Kidney tubule cell (primary cell): ENCODE results near the gene PXDN.
"Not testable (repeated sequence)": the region's sequence is repeated elsewhere in the genome, so short reads cannot be mapped to it uniquely, and the experiment has no call there.

Experiments used
- DNase-seq: peaks from one replicate; pipeline ENCODE4 v3.0.0-alpha.2; 2018; ENCODE audit warnings: low spot score

PXDN gene

DNA sequence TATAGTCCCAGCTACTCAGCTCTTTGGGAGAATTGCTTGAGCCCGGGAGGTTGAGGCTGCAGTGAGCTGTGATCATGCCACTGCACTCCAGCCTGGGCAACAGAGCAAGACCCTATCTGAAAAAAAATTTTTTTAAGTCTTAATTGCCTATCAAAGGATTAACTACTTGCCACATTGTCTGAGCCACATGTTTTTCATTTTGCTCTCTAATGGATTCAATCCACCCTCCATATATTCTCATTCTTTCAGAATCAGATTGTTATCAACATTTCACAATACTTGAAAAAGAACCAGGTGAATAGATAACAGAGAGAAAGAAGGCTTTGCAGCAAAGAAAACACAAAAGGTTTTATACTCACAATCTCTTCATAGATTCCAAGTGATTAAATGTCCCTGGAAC lies 61.0 kb downstream of the PXDN start:
- DNase-seq, result no peak

DNA sequence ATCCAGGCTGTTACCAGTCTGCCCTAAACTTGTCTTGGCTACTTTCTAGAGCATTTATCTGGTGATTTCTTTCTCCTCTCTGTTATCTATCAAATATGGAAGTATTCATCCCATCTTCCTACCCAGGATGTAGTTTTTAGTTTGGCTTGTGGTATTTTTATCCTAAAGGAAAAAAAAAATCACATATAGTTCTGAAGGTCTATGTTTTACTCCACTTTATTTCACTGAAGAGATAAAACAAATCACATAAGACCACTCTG lies 62.2 kb downstream of the PXDN start:
- no peak for DNase-seq

DNA sequence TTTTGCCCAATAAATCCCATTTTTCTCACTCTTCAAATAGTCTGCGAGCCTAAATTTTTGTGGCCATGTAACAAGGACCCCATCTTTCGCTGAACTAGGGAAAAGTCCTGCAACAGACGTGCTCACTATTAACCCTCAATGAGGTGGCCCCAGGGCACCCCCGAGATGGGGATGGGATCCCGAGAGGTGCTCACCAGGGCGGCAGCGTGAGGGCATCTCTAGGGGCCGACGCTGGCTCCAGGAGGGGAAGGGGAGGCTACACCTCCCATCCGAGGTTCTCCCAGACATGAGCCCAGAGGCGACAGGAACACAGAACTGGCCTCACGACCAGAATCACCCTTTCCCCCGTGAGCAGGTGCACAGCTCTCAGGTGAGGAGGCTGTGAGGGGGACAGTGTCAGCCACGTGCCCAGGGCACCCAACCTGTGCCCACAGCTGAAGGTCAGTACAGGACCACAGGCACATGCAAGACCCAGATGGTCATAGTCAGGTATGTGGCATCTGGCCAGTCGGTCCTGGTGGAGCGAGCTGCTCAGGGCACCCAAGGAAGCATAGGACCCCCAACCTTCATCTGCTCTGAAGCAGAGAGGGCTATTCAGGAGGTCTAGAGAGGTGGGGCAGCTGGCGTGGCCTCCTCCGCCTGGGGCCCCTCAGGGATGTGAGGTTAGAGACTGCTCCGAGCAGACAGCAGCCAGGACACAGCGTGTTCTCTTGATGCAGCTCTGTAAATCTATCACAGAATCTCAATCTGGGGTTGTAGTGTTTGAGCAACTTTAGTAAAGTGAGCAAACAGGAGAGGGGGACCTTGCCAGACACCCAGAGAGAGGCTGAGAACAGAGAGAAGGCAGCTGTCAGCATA lies 62.8 kb downstream of the PXDN start:
- no peak for DNase-seq

DNA sequence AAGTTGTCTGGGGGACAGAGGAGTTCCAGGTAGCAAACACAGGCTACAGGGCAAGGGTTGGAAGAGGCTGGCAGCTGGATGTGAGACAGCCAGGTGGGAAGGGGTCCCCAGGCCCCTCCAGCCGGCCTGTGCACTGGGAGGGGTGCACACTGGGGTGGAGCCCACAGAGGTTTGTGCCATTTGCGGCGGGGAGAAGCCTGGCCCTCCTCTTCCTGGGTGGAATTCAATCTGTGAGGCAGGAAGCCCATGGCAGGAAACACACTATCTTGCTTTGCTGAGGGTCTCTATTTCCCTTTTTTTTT lies 63.3 kb downstream of the PXDN start:
- DNase-seq, result no peak

DNA sequence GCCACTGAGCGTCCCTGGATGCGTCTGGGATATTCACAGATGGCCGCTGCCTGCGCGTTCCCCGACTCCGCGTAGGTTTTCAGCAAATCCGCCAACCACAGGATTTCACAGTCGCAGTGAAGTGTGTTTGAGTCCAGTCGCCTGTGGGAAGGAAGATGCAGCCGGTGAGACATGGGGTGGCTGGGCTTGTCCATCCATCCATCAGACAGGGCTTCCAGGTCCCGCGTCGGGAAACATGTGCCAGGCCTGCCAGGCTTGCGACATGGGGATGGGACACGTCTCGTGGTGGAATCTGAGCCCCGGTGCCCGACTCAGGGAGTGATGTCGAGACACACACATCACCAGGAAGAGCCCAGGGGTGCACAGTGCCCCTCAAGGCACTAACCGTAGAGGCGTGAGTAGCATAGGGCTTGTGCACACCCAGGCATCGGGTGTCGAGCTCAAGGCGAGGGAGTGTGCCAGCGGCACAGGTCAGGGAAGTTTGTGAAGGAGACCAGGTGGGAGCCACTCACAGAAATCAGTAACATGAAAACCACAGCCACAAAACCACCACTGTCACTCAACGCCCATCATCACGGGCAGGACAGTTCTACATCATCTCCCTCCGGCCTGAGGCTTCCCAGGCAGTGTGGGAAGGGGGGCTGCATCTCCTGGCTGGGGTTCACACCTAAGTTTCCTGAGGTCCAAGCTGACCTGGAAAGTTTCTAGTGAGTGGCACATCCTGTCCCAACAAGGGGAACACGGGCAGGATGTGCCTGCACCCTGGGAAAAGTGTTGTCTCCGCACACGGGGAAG lies 63.9 kb downstream of the PXDN start:
- DNase-seq, result no peak

DNA sequence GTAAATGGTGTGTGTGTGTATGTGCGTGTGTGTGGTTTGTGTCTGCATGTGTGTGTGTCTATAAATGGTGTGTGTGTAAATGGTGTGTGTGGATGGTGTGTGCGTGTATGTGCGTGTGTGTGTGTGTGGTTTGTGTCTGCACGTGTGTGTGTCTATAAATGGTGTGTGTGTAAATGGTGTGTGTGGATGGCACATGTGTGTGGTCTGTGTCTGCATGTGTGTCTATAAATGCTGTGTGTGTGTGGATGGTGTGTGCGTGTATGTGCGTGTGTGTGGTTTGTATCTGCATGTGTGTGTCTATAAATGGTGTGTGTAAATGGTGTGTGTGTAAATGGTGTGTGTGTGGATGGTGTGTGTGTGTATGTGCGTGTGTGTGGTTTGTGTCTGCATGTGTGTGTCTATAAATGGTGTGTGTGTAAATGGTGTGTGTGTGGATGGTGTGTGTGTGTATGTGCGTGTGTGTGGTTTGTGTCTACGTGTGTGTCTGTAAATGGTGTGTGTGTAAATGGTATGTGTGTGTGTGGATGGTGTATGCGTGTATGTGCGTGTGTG lies 64.8 kb downstream of the PXDN start:
- DNase-seq, result not testable (repeated sequence)

DNA sequence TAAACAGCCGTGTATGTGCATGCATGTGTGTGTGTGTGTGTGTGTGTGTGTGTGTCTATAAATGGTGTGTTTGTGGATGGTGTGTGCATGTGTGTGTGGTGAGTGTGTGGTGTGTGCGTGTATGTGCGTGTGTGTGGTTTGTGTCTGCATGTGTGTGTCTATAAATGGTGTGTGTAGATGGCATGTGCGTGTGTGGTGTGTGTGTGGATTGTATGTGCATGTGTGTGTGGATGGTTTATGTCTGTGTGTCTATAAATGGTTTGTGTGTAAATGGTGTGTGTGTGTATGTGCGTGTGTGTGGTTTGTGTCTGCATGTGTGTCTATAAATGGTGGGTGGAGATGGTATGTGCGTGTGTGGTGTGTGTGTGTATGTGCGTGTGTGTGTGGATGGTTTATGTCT lies 65.2 kb downstream of the PXDN start:
- DNase-seq, result not testable (repeated sequence)

DNA sequence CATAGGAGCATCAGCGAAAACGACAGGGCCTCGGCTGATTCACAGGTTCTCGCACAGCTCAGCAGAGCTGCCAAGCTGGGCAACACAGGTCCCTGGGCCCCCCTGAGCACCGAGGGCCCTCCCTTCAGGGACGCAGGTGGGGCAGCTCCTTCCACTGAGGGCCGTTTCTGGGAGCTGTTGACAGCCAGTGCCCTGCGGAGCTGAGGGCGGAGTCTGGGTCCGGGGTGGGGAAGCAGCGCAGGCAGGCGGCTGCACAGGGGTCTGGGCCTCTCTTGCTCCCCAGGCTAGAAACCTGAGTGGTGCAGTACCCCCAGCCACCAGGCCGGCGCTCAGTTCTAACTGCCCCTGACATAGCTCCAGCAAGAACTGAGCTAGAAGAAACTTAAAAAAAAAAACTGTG lies 65.7 kb downstream of the PXDN start:
- no peak for DNase-seq

DNA sequence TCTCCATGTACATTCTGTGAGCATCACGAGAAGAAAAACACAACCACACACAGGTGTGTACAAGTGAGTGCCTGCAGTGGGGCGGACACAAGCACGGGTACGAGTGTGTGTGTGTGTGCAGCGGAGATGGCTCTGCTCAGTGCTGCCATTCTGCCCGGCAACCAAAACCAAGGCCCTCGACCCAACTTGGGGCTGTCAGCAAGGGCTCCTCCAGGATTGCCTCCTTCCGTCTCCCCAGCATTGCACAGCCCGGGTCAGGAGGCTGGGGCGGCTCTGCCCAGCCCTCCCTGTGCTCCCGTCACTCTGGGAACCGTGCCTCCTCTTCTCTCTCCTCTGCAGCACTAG lies 66.5 kb downstream of the PXDN start:
- DNase-seq, result no peak

DNA sequence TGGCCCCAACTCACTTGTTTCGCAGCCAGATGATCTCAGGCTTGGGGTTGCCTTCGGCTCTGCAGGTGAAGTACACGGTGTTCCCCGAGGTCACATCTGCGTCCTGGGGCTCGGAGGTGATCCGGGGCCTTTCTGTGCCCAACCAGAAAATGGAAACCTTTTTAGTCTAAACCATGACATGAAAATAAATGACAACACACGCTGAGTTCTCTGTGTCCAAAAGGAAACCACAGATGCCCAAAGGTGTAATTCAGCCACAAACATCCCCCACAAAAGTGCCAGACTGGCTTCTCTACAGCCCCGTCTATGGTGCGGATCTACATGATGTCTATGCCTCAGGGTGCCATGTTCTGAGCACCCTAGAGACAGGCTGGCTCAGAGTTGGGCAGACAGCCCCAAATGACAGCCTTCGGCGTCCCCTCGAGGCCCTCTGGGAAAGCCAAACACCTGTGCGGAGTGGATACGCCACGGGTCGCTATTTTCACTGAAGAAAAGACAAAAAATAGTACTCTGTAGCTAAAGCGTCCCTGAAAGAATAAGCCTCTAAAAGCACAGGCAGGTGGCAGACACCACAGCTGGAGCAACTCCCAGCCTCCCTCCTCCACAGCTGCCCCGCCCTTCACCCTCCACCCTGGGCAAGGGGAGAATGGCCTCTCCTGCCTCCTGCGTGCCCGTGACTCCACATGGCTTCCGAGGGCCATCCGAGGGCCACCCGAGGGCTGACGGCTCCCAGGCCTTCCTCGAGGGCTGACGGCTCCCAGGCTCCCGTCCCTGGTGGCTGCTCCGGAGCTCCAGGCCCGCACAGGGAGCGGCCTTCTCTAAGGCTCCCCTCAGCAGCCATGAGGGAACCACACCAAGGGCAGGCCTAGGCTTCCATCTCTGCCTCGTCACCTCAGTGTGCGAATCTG lies 67.1 kb downstream of the PXDN start:
- DNase-seq, result no peak

DNA sequence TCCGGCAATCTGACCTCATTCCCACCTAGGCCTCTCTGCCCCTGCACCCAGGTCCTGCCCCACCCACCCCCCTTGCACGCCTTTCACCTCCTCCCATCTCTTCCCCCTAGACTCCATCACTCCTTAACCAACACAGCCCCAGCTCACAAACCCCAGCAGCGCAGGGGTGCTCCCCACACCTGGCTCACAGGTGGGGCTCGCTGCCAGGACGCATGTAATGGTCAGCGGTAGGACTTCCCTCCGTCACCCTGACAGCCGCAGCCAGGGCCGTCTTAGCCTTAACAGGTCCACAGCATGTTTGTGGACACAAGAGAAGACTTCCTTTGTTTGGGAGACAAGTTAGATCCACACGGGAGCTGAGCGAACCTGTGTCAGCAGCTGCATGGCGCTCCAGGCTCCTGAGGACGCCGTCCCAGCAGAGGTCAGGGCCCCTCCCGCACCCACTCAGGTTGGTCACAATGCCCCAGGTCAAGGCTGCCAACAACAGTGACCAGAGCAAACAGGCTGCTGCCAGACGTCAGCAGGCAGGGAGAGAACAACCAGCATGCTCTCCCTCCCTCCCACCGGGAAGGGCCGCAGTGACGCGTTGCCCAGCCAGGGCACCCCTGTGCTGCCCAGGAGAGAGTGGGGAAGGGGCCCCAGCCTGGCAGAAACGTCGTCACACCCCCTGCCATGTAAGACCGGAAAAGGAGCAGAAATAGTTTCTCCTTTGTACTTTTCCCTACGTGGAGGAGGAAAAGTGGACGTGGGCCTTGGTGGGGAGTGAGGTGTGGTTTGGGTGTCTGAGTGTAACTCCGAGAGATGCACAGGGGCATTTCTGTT lies 68.0 kb downstream of the PXDN start:
- DNase-seq, result no peak

DNA sequence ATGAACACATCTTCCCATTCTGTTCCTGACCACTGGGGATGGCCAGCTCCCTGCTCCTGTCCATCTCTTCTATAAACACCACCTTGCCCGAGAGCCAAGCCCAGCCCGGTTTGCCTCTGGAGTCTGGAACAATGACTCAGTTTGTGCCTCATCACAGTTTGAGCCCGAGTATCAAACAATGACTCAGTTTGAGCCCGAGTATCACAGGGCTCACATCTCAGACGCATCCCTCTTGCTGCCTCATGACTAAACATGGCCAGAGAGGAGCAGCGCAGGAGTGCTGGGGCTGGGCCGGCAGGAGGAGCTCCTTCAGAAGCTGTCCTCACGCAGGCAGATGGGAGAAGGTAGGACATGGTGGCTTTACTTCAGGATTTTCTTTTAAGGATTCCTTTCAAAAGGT lies 68.7 kb downstream of the PXDN start:
- peak; percentile 96 for DNase-seq

DNA sequence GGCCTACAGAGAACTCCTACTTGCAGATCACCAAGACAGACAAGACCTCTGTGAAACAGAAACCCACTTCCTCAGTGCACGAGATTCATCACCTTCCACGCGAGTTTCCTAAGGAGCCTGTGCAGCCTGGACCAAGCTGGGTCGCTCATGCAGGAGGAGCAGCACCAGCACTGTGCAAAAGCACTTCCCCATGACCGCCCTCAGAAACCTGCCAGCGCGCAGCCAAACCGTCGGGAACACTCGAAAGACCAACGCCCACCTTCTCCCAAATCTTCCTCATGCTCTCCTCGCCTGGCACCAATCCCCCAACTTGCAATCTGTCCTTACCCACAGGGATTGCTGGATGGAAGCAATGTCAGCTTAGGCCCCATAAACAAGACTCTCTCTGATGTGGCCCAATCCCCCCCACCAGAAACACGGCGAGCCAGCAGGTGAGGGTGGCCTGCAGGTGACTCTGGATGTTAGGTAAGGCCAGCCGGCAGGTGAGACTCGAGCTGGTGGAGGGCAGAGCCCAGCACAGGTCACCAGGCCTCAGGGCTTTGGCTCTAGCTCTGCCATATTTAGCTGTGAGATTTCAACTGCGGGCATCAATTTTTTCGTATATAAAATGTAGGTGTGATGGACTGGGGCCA lies 69.4 kb downstream of the PXDN start:
- DNase-seq, result no peak

DNA sequence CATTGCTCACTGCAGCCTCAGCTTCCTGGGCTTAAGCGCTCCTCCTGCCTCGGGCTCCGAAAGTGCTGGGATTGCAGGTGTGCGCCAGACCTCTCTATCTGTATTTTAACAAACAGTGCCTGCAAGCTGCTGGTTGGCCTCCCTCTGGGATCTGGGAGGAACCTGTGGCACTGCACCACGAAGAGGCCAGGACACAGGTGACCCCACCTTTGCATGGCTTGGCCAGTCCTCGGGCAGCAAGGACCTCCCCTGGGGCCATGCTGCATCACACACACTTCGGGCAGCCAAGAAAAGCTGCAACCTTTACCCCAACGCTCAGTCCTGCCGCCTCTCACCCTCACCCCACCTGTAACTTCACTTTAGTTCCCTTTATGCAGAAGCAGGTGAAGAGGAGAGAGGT lies 70.0 kb downstream of the PXDN start:
- no peak for DNase-seq

DNA sequence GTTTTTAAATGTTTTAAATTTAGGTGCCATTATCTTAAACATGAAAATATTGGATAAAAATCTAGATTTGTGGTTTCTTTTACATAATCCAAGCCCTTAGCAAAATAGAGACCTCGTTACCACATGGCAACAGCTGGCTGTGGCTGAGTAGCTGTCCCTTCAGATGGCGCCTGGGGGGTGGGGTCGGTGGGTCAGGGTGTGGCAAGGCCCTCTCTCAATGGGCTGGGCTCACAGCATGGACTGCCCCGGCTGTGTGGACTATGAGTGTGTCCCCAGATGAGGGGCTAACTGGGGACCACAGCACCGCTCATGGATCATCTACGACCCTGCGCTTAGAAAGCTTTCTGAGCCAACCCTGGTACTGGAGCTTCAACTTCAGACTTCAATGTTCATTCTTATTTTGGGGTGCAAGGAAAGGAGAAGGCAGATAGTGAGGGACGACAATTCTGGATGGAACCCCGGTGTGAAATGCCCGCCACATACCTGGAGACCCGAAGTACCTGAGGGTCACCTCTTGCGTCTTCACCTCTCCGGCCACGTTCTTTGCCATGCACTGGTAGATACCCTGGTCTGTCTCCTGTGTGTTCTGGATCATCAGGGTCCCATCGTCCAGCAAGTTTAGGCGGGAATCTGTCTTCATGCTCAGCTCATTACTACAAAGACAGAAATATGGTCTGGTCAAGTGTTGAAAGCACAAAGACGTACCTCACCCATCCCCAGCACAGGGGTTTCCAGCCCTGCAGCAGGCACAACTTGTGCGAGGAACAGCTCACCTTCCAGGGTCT lies 71.0 kb downstream of the PXDN start:
- DNase-seq, result no peak

DNA sequence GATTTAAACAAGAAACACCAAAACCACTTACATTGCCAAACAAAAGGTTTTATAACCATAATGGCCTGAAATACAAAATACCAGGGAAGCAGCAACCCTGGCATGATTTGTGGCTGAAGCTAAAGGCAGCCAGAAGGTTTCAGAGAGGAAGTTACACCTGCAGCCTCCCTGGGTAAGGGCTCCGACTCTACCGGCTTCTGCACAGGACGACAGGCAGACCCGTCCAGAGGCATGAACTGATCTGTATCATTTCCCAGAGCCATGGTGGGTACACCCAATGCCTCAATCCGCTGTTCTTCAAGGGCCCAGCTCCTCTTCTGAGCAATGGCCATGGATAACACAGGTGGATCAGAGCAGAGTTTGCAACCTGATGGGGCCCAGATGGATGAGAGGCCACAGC lies 71.6 kb downstream of the PXDN start:
- DNase-seq, result no peak

DNA sequence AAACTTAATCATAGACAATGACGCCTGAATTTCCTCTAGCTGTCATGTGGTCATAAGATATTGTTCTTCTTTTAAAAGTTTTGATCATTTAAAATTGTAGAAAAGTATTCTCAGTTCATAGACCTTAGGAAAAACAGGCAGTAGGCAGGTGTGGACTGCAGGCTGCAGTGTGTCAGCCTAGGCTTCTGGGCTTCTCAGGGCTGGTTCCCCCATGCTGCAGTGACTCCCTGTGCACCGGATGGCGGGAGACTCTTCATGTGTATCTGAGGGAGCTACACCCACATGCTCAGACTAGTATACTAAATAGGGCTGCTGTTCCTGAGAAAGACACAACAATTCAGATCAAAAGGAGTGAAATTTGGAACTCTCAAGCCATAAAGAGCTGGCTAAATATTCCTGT lies 72.4 kb downstream of the PXDN start:
- DNase-seq, result no peak

DNA sequence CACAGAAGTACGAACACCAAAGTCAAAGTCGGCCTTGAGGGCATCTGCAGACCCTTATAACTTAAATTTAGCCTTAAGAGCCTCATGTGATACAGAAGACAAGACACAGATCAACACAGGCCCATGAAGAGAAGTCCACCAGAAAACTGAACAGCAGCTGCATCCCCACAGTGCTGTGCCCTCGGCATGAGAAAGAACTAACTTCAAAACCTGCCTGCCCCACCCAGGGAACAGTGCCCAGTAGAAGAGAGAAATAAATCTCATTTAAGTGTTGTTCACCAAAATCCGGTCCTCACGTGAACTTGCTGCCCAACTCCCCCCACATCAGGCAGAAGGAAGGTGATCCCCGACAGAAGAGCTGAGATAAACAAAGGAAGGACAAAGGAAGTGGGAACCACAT lies 73.7 kb downstream of the PXDN start:
- no peak for DNase-seq

DNA sequence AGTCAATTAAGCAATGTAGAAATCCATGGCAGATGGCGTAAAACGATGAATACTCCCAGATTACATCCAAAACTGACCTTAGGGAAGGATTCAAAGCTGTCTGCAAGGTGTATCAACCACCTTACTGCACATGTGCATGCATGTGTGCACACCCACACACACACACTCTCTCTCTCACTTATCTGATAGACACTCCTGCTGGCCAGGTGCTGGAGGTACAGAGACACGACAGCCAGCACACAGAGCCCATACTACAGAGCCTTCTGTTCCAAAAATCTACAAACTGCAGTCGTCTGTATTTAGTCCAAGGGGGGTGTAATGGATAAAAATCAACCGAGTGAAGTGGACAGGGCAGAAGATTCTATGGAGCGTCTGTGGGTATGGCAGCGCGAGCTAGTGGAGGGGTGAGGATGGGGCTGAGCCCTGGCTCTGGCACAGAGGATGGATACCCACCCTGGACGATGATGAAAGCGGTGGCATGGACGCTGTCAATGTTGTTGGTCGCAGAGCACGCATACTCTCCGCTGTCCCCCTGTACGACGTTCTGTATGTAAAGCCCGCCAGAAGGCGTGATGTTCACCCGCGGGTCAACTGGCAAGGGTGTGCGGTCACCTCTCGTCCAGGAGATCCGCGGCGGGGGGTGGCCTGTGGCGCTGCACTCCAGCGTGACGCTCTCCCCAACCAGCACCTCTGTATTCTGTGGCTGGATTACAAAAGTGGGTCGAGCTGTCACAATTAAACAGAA lies 78.4 kb downstream of the PXDN start:
- no peak for DNase-seq

DNA sequence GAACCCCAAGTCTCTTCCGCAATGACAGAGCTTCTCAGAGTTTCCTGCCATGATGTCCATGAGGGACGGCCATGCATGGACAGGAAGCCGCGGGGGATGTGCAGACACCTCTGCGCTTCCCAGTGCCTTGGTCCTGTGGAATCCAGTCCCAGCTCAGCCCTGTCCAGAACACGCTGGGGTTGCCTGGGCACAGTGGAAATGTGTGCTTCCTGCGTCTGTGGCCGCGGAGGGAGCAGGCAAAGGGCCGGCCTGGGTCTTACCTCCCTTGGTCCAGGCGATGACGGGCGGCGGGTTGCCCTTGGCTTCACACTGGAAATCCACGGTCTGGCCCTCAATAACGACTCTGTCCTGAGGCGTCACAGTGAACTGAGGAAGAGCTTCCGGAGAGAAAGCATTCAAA lies 79.6 kb downstream of the PXDN start:
- no peak for DNase-seq
